Inferior parietal cortex (tissue), 1 donor: ENCODE measurements around the gene EXOSC9.
"Not testable (repeated sequence)": the region's sequence is repeated elsewhere in the genome, so short reads cannot be mapped to it uniquely, and the experiment has no call there.

Experiments used
- DNase-seq: peaks from one replicate; pipeline ENCODE4 v3.0.0-alpha.2; 2016; ENCODE audit errors: extremely low spot score

Gene EXOSC9, protein sequence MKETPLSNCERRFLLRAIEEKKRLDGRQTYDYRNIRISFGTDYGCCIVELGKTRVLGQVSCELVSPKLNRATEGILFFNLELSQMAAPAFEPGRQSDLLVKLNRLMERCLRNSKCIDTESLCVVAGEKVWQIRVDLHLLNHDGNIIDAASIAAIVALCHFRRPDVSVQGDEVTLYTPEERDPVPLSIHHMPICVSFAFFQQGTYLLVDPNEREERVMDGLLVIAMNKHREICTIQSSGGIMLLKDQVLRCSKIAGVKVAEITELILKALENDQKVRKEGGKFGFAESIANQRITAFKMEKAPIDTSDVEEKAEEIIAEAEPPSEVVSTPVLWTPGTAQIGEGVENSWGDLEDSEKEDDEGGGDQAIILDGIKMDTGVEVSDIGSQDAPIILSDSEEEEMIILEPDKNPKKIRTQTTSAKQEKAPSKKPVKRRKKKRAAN

DNA sequence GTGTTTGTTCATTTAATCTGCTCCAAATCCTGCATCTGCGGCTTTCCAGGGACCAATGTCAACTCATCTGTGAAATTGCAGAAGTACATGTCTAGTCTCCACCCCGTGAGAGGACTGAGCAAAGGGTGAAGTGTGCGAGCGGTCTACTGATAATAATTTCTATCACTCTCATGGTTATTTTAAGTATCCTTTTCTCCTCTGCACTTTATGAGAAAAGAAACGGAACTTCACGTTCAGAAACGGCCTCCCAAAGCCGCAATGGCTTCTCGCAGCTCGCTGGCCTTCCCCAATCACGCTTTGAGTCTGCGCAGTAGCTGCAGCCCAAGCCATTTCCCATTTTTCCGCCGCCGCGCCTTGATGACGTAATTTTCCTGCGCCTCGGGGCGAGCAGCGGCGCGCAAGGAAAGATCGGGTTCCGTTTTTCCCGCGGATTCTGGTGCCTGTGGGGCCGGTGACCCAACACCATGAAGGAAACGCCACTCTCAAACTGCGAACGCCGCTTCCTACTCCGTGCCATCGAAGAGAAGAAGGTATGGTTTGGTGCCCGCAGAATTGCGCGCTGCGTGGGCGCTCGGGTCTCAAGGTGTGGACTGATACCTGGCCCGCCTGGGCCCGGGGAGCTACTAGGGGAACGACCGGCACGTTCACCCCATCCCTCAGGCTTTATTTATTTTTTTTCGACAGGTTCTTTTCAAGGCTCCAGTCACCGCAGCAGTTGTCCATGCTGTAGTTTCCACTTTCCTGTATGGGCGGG is at the start of gene EXOSC9:
EXOSC9 (plus strand) TSS at position 363 of the 754 bp plus-strand sequence; CDS start at position 465, 102 bp downstream.
- peak; percentile 98 for DNase-seq

DNA sequence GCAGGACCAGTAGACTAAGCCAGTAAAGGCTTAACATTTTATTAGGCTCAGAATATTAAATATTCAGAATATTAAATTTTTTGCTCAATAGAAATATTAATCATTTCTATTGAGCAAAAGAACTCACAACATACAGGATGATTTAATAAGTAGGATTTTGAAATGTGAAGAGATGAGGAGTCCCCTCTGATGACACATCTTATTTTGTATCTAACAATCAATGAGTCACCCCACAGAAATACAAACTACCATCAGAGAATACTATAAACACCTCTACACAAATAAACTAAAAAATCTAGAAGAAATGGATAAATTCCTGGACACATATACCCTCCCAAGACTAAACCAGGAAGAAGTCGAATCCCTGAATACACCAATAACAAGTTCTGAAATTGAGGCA is 49.0 kb upstream of the EXOSC9 start:
- not testable (repeated sequence) for DNase-seq

DNA sequence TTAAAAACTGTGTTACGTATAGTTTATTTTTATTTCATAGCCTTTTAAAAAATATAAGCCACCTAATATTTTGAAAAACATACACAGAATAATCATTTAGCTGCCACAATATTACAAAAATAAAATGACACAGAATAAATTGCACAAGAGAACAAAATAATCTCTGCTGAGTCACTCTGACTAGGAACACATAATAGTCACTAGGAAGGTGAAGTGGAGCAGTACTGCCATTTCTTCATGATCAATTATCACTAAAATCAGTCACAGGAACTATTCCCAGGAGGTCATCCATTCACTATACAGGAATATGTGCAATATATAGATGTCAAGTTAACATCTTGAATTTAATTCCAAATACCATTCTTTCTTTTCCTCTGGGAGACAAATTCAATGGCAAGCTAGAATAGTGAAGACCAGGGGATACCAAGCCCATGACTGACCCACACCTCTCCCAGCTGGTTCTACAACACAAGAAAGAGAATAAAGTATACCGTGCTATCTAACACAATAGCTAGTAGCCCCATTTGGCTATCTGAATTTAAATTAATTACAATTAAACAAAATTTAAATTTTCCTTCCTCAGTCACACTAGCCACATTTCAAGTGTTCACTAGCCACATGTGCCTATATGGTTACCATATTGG is 42.1 kb upstream of the EXOSC9 start:
- no peak for DNase-seq

DNA sequence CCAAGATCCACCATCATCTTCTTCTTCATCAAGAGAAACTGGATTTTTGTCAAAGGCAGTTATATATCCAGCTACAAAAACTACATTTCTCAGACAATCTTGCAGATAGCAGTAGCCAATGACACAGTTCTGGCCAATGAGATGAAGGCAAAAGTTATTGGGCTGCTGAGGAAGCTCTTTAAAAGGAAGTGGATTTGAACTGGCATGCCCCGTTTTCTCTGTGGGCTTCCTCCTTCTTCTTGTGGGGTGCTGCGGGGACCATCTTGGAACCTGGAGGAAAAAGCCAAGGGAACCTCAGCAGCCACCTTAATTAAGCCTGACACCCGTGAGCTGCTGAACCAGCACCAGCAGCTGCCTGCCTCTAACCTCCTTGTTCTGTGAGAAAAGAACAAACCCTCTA is 40.9 kb upstream of the EXOSC9 start:
- DNase-seq, result no peak

DNA sequence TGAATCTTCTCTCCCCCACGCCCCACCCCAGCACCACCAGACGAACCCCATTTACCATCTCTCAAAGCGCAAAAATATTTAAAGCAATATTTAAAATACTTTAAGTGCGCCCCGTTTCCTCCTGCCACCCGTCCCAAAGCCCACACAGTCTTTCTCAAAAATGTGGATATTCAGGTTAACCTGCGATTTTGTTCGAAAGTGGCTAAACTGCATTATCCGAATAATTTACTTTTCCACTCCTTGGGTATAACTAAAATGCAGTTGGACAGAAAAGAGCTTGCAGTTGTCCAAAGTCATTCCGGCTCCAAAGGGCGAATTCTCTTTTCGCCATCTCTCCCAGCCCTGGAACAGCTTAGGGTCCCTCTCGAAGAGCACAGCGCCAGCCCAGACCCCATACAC is 36.8 kb upstream of the EXOSC9 start:
- no peak for DNase-seq

DNA sequence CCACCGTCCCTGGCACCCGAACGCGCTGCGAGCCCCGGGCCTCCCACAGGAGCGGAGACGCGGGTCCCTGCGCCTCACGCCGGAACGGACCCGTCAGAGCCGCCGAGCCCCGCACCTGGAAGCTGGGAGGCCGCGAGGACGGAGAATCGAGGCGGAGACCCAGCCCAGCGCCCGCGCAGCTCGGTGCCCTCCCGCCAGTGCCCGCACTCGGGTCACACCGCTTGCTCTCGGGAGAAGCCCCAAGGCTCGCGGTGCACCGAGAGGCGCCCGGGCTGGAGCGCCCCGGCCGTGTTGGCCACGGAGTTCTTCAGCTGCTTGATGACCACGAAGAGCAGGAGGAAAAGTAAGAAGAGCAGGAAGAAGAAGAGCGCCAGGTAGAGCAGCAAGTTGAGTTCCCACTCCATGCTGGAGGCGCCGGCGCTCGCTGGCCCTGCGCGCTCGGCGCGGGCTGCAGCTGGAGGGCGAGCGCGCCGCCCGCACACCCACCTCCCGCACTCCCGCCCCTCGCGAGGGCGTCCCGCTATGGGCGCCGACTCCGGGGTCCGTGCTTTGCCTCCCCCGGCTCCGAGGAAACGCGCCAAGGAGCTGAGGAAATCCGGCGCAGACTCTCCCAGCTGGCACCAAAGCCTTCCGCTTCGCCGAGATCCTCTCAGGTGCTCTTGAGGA is 36.3 kb upstream of the EXOSC9 start, which contains the start of gene SMIM43:
SMIM43 (minus strand) TSS at position 463 of the 666 bp plus-strand sequence; CDS start at position 404, 59 bp downstream.
- no peak for DNase-seq

DNA sequence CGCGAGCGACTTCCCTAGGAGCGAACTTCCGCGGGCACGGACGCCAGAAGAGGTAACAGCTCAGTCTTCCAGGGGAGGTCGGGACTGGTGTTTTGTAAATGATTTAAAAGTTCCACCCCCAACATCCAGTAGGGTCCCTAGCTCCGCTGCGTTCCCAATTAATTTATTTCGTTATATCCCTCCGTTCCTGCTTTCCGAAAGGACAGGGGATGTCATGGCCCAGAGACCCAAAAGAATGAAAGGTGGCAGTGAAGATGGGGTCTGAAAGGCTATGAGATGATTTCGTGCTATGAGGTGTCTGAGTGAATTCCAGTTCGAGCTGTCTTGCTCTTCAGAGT is 35.8 kb upstream of the EXOSC9 start:
- DNase-seq, result no peak

DNA sequence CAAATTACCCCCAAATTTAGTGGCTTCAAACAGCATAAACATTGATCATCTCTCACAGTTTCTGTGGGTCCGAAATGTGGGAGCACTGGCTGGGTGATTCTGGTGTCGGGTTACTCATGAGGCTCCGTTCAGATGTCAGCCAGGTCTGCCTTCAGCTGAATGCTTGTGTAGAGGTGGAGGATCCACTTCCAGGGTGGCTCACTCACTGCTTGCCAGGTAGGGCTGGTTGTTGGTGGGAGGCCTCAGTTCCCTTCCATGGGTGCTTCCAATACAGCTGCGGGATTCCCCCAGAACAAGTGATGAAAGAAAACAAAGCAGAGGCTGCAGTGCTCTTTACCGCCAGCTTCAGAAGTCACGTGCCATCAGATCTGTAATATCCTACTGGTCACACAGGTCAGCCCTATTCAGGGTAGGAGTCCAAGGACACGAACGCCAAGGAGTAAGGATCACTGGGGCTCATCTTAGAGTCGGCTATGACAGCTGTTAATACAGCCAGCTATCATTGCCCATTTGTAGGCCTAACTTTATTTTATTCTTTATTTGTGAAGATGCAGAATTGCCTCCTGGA is 35.1 kb upstream of the EXOSC9 start:
- no peak for DNase-seq

DNA sequence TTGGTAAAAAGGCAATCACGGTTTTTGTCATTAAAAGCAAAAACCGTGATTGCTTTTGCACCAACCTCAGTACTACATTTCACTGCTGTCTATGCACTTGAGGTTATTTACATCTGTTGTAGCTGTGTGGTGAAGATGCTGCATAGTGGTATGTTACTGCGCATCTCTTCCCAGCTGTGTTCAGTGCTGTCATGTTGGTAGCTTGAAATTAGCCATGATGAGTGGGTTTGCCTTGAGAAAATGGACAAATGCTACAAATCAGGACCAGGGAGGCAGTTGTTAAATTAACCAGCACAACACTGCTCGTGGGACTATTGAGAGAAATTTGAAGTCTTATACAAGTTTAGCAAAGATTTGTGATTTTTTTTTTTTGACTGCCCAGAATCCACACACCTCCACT is 34.0 kb upstream of the EXOSC9 start:
- no peak for DNase-seq

DNA sequence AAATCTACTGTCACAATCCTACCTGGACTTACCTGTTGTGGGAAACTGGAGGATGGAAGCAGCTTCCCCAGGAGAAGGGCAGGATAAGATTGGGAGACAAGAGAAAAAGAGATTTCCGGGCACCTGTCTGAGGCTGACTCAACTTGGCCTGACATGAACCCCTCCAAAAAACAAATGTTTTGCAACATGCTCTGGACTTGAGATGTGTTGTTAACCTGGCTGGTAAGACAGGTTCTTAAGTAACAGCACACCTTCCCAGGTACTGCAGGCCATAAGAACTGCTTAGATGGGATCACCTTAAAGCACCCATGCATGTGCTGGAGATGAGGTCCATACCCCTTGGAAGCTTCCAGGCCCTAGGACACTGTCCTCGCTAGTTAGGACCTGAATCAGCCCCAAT is 31.8 kb upstream of the EXOSC9 start:
- no peak for DNase-seq

DNA sequence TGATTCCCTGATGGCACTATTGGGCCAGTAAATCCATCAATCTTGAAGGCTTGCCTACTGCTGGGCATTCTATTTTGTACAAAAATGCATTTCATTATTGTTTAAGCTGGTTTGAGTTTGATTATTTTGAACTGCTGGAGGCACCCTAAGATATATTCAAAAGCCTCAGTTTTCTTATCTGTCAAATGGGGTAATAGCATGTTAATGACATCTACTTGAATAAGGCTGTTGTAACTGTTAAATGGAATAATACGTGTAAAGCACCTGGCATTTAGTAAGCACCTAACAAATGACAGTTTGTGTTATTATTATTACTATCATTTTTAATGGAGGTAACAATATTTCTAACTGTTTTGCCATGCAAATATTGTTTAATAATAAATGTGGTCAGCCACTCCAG is 29.3 kb upstream of the EXOSC9 start:
- DNase-seq, result no peak

DNA sequence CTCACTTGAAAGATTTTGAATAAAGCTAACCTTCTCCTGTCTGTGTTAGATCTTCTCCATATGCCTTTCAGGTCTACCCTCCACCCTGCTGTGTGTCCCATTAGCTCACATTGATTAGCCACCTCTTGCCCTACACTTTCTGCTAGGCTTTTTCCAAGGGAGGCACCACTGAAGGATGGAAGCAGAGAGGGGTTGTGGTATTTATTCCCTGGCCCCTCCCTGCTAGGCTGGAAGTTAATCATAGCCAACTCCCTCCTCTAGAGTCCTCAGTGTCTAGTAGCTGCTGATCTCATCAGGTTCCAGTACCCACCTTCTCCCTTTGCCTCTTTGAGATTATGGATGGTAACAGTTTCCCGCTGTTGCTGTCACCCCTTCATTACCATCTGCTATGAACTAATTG is 27.2 kb upstream of the EXOSC9 start:
- DNase-seq, result no peak

DNA sequence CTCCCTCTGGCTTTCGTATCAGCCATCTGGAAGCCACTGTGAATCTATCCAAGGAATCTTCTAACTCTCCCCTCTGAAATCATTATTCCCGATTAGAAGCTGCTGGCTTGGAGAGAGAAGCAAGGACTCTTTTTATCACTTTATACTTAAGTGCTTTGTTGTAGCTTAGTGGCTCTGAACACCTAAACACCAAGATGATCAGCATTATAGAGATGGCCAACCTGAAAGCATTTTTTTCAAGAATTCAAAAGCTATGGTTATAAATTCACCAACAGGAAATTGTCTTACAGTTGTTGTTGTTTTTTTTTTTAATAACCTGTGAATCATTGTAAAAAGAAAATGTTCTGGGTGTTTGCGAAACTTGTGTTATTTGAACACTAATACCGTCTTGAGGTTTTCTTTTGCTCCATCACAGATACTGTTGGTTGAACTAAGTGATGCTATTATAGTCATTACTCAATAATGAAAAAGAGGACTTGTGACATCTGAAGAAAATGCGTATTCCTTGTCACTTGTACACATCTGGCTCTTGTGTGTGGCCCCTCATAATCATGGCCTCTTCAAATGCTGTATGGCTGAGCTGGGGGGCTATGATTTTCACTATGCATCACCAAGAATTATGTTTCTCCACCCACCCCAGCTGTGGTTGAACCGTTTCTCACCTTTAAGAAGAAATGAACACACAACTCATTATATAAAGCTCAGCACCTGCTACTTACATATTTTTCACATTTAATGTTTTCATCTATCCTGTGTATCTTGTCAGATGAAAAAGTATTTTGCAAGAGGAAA is 24.3 kb upstream of the EXOSC9 start:
- no peak for DNase-seq

DNA sequence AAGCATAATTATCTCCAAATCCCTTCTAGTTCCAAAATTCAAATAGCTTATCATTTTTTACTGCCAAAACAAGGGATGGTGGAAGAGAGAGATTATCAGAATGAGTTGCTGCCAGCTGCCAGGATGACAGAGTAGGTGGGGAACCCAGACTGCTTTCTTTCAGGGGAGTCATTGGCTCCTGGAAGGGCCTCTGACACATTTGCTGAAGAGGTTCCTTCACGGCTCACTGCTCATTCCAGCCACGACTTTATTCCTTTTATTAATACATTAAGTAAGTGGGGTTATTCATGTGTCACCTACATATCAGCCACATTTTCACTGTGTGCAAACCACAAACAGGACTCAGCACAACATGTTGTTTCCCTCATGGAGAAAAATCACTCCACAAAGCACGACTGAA is 23.5 kb upstream of the EXOSC9 start:
- DNase-seq, result no peak

DNA sequence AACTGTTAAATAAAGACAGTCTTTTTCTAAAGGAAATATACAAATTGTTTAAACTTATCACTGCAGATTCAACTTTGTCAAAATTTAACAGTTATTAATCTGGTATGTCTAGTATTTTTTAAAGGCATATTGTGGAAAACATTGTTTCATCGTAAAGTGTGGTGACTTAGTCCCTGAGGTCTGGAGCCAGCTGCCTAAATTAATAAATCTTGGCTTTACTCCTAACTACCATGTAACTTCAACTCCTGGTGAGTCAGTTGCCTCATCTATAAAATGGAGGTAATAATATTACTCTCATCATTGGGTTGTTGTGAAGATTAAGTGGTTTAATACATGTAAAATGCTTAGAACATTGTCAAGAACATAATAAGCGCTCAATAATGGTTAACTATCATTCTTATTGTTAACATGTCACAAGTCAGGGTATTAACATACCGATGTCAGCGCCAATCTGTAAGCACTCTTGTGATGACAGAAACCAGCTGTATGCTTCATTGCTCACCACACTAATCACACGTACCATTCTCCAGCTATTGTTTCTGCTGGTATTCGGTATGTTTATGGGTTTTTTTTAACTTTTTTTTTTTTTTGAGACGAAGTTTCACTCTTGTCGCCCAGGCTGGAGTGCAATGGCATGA is 22.0 kb upstream of the EXOSC9 start:
- no peak for DNase-seq

DNA sequence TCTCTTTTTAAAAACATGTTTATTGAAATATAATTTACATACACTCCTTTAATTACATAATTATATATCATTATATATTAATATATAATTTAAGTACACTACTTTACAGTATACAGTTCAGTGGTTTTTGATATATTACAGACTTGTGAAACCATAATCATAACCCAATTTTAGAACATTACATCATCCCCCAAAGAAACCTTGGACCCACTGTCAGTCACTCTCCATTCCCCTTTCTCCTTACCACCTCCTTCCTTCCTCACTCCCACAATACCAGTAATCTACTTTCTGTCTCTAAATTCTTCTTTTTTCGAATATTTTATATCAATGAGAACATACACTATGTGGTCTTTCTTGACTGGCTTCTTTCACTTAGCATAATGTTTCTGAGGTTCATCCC is 17.9 kb upstream of the EXOSC9 start:
- DNase-seq, result no peak

DNA sequence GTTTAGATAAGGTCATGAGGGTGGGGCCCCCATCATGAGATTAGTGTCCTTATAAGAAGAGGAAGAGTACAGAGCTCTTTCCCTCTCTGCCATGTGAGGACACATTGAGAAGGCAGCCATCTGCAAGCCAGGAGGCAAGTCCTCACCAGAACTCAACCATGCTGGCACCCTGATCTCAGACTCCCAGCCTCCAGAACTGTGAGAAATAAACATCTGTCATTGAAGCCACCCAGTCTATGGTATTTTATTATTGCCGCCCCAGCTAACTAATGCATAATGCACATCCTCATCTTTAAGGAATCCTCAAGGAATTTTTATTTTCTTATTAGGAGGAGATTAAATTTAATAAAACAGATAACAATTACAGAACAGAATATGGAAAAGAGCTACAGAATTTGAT is 16.7 kb upstream of the EXOSC9 start:
- no peak for DNase-seq

DNA sequence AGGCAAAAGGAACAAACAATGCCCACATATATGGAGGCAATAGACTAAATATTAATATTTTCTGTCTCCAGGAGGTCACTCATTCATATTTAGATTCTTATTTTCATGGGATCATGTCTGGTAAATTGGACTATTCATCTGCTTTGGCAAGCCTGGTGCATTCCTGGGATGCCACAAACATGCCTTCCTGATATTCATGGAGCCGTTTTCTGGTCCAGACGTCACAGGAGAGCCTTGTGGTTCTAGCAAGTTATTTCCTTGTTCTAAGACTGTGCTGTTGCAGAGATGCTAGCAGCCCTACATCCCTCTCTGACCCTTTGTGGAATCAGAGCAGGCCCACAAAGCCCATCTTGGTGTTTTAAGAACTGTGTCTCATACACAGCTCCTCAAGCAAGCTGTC is 16.1 kb upstream of the EXOSC9 start:
- no peak for DNase-seq

DNA sequence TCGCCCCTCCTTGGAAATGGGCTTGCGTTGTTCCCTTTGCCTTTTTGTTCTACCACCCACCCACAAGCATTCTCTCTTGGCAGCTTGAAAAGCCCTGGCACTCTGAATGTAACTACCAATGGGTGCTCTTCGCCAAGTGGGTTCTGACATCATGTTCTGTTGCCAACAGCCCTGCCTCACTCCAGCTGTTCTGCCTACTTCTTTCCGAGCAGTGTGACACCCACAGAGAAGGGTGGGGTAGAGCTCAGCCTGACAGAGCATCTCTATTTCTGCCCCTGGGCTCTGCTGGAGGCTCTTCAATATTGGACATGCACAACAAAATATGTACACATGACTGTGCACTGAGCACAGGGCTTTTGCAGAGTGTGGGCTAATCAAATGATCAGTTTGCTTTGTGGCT is 15.6 kb upstream of the EXOSC9 start:
- DNase-seq, result peak; percentile 59

DNA sequence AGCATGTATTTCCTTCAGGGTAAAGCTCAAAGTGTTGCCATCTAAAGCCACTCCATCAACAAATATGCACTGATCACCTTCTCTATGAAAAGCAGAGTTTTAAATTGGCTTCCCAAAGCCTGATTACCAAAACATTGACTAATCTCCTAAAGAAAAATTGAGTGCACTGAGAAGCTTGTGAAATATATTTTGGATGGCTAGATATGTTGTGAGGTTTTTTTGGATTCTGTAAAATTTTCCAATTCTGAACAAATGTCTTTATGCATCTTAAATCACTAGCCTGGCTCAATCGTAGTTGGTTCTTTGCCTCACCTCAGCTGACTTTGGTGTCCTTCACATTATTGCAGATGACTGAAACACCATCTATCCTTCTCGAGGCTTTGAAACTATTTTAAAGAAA is 14.9 kb upstream of the EXOSC9 start:
- DNase-seq, result no peak
